ENCODE data around the gene COL27A1.

DNA sequence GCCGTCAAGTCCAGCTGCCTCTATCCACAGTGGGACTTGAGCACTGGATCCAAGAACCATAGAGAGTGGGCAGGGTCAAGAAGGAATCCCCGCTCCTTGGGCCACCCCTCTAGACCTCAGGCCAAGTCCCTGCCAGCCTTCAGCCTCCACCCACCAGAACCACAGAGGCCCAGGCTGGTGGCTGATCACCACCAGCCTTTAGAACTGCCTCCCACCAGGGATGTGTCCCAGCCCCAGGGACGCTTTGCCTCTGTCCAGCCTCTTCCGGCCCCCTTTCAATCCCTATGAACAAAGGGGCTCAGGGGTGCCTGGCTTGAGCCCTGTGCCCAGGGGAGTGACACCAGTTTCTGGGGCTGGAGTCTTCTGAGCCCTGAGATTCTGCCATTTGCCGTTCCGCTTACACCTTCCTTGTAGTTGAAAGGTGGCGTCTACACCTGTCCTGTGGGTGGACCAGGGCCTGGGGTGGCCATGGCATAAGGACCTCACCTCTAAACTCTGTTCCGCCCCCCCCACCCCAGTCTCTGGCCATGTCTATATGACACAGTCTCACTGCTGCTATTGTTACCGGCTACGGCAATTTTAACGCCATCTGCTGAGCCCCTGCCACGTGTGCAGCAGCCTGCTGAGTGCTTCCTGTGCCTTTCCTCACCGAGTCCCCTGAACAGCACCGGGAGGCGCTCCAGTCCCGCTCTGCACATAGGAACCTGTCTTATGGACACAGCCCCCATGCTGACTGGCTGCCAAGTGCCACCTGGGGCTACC, 131.8 kb downstream of the COL27A1 start:
- TF ChIP-seq, protein P1, sequence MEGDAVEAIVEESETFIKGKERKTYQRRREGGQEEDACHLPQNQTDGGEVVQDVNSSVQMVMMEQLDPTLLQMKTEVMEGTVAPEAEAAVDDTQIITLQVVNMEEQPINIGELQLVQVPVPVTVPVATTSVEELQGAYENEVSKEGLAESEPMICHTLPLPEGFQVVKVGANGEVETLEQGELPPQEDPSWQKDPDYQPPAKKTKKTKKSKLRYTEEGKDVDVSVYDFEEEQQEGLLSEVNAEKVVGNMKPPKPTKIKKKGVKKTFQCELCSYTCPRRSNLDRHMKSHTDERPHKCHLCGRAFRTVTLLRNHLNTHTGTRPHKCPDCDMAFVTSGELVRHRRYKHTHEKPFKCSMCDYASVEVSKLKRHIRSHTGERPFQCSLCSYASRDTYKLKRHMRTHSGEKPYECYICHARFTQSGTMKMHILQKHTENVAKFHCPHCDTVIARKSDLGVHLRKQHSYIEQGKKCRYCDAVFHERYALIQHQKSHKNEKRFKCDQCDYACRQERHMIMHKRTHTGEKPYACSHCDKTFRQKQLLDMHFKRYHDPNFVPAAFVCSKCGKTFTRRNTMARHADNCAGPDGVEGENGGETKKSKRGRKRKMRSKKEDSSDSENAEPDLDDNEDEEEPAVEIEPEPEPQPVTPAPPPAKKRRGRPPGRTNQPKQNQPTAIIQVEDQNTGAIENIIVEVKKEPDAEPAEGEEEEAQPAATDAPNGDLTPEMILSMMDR (optimal IDR thresholded peaks at IDR 0.05 in 1 of 3, IDR thresholded peaks at IDR 0.05 in 1 of 3, conservative IDR thresholded peaks at IDR 0.05 in 1 of 3; ENCODE audit: extremely low read depth in 1 of 3, insufficient read depth in 2 of 3, low read length in 3 of 3) = no peak
- TF ChIP-seq EZH2 (IDR thresholded peaks at IDR 0.05; ENCODE audit: low read length) = no peak

Data from keratinocyte (primary cell).